ES-I3 (cell line): ENCODE results near the gene COL1A1.

Experiments used
- H3K36me3 ChIP-seq: 2 replicates; pipeline ENCODE4 v1.6.1; 2013; ENCODE audit warnings: mild to moderate bottlenecking, low read length, control low read depth, moderate library complexity; ENCODE audit not compliant: insufficient read depth
- H3K4me1 ChIP-seq: 2 replicates; pipeline ENCODE4 v1.6.1; 2013; ENCODE audit warnings: mild to moderate bottlenecking, control low read depth, low read length; ENCODE audit not compliant: insufficient read depth
- H3K9ac ChIP-seq: 2 replicates; pipeline ENCODE4 v1.6.1; 2013; ENCODE audit warnings: low read depth, mild to moderate bottlenecking, low read length, moderate library complexity
- H3K9me3 ChIP-seq: 2 replicates; pipeline ENCODE4 v1.6.1; 2013; ENCODE audit warnings: mild to moderate bottlenecking, low read length, moderate library complexity; ENCODE audit not compliant: control insufficient read depth, insufficient read depth

COL1A1 gene

DNA sequence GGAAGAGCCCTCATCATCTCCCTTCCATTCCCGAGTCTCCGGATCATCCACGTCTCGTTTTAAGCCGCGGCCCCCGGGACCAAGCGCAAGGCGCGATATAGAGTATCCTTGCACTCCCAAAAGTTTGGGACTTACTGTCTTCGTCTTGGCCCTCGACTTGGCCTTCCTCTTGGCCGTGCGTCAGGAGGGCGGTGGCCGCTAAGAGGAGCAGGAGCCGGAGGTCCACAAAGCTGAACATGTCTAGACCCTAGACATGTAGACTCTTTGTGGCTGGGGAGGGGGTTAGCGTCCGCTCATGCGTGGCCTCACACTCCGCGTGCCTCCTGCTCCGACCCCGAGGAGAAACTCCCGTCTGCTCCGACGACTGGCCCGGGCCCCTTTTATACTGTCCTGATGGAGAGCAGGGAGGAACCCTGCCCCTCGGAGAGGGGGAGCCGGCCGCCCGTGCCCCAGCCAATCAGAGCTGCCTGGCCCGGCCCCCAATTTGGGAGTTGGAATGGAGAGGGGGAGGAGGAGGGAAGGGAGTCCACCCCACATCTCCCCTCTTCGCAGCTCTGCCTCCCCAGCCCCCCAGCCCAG lies at the start of gene COL1A1:
TSS of gene COL1A1 (minus strand) at position 356 of the 579 bp plus-strand sequence. CDS start at position 238, 118 bp downstream.
- H3K36me3 ChIP-seq, result peaks cover 26% of the 10 kb centered on the region
- H3K4me1 ChIP-seq, result peaks cover 30% of the 10 kb centered on the region
- H3K9me3 ChIP-seq, result no peaks in the 10 kb centered on the region
- H3K9ac ChIP-seq, result peak within 1 kb of the TSS; percentile 90

DNA sequence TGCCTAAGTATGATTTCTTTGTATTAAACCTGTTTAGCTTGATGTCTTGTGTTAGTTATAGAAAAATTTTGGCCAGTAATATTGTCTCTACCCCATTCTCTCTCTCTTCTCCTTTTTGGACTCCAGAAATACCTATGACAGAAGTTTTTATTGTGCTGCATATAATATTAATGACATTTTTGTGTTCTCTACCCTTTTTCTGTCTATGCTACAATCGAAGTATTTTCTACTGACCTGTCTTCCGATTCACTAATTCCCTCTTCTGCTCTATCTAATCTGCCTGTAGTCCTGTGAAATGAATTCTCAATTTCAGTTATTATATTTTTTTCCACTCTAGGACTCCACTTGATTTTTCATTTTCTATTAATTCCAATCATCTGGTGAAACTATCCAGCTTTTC lies 46.8 kb upstream of the COL1A1 start:
- H3K9me3 ChIP-seq, result peaks cover 22% of the 10 kb centered on the region
- no peaks in the 10 kb centered on the region for H3K36me3 ChIP-seq
- no peak overlapping the region for H3K9ac ChIP-seq
- H3K4me1 ChIP-seq, result no peaks in the 10 kb centered on the region

DNA sequence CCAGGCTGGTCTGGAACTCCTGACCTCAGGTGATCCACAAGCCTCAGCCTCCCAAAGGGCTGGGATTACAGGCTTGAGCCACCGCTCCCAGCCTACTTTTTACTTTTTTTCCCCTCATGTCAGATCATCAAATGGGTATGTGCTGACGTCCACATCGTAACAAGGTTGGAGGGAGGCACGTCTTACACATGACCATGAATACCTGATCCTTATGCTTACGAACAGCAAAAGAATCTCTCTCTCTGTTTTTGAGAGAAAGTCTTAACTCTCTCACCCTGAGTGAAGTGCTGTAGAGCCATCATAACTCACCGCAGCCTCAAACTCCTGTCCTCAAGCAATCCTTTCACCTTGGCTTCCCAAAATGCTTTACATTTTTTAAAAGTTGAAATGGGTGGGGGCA lies 43.3 kb upstream of the COL1A1 start:
- H3K4me1 ChIP-seq, result no peaks in the 10 kb centered on the region
- H3K36me3 ChIP-seq, result no peaks in the 10 kb centered on the region
- no peak overlapping the region for H3K9ac ChIP-seq
- peaks cover 21% of the 10 kb centered on the region for H3K9me3 ChIP-seq

DNA sequence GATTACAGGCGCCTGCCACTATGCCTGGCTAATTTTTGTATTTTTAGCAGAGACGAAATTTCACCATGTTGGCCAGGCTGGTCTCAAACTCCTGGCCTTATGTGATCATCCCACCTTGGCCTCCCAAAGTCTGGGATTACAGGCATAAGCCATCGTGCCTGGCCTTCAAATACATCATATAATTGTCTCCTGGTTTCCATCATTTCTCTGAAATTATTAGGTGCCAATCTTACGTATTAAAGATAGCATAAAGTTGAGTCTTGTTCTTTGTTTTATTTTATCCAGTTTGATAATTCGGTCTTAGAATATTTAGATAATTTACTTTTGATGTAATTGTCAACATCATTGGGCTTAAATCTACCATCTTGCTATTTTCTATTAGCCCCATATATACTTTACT lies 40.0 kb upstream of the COL1A1 start:
- H3K36me3 ChIP-seq, result no peaks in the 10 kb centered on the region
- H3K4me1 ChIP-seq, result no peaks in the 10 kb centered on the region
- H3K9me3 ChIP-seq, result peaks cover 3% of the 10 kb centered on the region; the same call in 1 of the 2 replicates
- H3K9ac ChIP-seq, result no peak overlapping the region

DNA sequence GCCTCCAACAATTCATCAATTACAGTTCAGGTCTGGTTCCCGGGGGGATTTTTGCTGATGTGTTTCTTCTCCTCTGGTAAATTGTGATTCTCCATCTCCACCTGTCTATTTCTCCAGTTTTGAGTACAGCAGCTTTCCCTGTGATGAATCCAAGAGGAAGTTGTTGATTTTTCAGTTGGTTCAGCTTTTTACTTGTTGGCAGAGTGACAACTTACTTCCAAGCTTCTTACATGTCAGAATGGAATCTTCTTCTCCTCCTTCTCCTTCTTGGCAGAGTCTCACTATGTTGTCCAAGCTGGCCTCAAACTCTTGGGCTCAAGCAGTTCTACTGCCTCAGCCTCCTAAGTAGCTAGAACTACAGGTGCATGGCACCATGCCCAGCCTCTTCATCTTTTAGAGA lies 39.4 kb upstream of the COL1A1 start:
- H3K9ac ChIP-seq, result no peak overlapping the region
- H3K4me1 ChIP-seq, result no peaks in the 10 kb centered on the region
- peaks cover 3% of the 10 kb centered on the region; the same call in 1 of the 2 replicates for H3K9me3 ChIP-seq
- no peaks in the 10 kb centered on the region for H3K36me3 ChIP-seq

- H3K36me3 ChIP-seq, result no peaks in the 10 kb centered on the region
- peaks cover 3% of the 10 kb centered on the region; the same call in 1 of the 2 replicates for H3K9me3 ChIP-seq
- H3K4me1 ChIP-seq, result no peaks in the 10 kb centered on the region
- no peak overlapping the region for H3K9ac ChIP-seq
Measured at GRCh38 chr17:50239937-50240336, 38.5 kb upstream of the COL1A1 start.

DNA sequence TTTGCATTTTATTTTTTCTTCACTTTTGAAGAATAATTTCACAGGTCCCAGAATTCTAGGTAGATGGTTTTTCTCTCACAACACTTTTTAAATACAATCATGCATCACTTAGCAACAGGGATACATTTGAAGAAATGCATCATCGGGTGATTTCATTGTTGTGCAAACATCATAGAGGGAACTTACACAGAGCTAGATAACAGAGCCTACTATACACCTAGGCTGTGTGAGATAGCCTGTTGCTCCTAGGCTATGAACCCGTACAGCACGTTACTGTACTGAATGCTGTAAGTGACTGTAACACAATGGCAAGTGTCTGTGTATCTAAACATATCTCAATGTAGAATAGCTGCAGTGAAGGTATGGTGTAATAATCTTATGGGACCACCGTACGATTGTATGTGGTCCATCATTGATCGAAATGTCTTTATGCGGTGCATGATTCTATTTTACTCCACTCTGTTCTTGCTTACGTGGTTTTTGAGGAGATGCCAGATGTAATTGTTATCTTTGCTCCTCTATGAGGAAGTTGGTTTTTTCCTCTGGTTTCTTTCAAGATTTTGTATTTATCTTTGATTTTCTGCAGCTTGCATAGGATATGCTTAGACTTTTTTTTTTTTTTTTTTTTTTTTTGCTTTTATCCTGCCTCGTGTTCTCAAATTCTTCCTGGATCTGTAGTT lies 37.3 kb upstream of the COL1A1 start:
- no peak overlapping the region for H3K9ac ChIP-seq
- H3K36me3 ChIP-seq, result no peaks in the 10 kb centered on the region
- H3K9me3 ChIP-seq, result peaks cover 13% of the 10 kb centered on the region
- no peaks in the 10 kb centered on the region for H3K4me1 ChIP-seq

DNA sequence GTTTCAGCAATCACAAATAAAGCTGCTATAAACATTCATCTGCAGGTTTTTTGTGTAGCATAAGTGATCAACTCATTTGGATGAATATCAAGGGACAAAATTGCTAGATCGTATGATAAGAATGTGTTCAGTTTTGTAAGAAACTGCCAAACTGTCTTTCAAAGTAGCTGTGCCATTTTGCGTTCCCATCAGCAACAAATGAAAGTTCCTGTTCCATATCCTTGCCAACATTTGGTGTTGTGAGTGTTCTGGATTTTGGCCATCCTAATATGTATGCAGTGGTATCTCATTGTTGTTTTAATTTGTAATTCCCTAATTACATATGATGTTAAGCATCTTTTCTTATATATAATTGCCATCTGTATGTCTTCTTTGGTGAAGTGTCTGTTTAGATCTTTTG lies 36.5 kb upstream of the COL1A1 start:
- Histone ChIP-seq H3K9ac (no peak overlapping the region), H3K36me3 (no peaks in the 10 kb centered on the region), H3K9me3 (peaks cover 13% of the 10 kb centered on the region), H3K4me1 (no peaks in the 10 kb centered on the region)

- H3K9me3 ChIP-seq, result peaks cover 10% of the 10 kb centered on the region
- no peaks in the 10 kb centered on the region for H3K4me1 ChIP-seq
- H3K9ac ChIP-seq, result no peak overlapping the region
- H3K36me3 ChIP-seq, result no peaks in the 10 kb centered on the region
Measured at GRCh38 chr17:50234581-50234980, 33.1 kb upstream of the COL1A1 start.

DNA sequence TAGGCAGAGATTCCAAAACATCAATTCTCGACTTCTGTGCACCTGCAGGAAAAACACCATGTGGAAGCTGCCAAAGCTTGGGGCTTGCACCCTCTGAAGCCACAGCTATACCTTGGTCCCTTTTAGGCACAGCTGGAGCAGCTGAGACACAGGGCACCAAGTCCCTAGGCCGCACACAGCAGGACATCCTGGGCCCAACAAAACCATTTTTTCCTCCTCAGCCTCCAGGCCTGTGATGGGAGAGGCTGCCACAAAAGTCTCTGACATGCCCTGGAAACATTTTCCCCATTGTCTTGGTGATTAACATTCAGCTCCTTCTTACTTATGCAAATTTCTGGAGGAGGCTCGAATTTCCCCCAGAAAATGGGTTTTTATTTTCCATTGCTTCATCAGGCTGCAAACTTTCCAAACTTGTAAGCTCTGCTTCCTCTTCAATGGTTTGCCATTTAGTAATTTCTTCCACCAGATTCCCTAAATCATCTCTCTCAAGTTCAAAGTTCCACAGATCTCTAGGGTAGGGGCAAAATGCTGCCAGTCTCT lies 24.3 kb upstream of the COL1A1 start:
- Histone ChIP-seq H3K9me3 (peaks cover 21% of the 10 kb centered on the region; the same call in 1 of the 2 replicates), H3K36me3 (no peaks in the 10 kb centered on the region), H3K9ac (no peak overlapping the region), H3K4me1 (peaks cover 8% of the 10 kb centered on the region; the same call in 1 of the 2 replicates)

DNA sequence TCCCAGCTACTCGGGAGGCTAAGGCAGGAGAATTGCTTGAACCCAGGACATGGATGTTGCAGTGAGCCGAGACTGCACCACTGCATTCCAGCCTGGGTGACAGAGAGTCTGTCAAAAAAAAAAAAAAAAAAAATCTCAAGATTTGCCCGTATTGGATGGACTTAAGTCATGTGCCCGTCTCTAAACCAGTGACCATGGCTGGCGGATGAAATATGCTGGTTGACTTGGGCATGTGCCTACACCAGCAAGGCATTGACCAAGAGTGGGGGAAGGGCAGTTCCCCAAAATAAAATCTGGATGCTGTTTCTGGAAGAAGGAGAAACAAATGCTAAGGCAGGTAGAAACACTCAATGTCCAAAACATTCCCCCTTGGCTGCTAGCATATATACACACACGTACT lies 21.5 kb upstream of the COL1A1 start:
- no peaks in the 10 kb centered on the region for H3K36me3 ChIP-seq
- no peak overlapping the region for H3K9ac ChIP-seq
- peaks cover 21% of the 10 kb centered on the region; the same call in 1 of the 2 replicates for H3K9me3 ChIP-seq
- H3K4me1 ChIP-seq, result peaks cover 30% of the 10 kb centered on the region

- no peak overlapping the region for H3K9ac ChIP-seq
- peaks cover 30% of the 10 kb centered on the region for H3K4me1 ChIP-seq
- H3K9me3 ChIP-seq, result peaks cover 16% of the 10 kb centered on the region; the same call in 1 of the 2 replicates
- H3K36me3 ChIP-seq, result no peaks in the 10 kb centered on the region
Measured at GRCh38 chr17:50221864-50222545, 20.6 kb upstream of the COL1A1 start.

GRCh38 chr17:50221266-50221863 lies 19.9 kb upstream of the COL1A1 start:
- H3K4me1 ChIP-seq, result peaks cover 30% of the 10 kb centered on the region
- no peak overlapping the region for H3K9ac ChIP-seq
- peaks cover 10% of the 10 kb centered on the region; the same call in 1 of the 2 replicates for H3K9me3 ChIP-seq
- no peaks in the 10 kb centered on the region for H3K36me3 ChIP-seq

GRCh38 chr17:50220811-50221210 lies 19.4 kb upstream of the COL1A1 start:
- Histone ChIP-seq H3K4me1 (peaks cover 30% of the 10 kb centered on the region), H3K36me3 (no peaks in the 10 kb centered on the region), H3K9ac (no peak overlapping the region), H3K9me3 (peaks cover 8% of the 10 kb centered on the region; the same call in 1 of the 2 replicates)
